Measurements from ENCODE around the gene C17orf75.

DNA sequence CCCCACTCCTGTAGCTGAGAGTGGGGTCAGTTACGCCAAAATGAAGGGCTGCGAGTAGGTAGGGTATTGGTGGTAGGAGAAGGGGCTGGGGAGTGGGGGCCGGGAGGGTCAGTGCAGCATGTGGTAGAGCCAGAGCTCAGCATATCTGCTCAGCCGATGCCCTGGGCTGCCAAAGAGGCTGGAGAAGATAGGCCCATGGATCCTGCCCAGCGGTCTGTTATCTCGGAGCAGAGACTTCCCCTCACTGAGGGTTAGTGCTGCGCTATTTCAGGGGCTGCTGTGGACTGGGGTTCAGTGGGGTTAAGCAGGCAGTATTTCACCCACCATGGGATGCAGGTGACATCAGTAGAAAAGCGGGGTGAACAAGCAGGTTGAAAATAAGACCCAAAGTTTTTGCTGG, 56.7 kb downstream of the C17orf75 start:
- TF ChIP-seq, protein P1, sequence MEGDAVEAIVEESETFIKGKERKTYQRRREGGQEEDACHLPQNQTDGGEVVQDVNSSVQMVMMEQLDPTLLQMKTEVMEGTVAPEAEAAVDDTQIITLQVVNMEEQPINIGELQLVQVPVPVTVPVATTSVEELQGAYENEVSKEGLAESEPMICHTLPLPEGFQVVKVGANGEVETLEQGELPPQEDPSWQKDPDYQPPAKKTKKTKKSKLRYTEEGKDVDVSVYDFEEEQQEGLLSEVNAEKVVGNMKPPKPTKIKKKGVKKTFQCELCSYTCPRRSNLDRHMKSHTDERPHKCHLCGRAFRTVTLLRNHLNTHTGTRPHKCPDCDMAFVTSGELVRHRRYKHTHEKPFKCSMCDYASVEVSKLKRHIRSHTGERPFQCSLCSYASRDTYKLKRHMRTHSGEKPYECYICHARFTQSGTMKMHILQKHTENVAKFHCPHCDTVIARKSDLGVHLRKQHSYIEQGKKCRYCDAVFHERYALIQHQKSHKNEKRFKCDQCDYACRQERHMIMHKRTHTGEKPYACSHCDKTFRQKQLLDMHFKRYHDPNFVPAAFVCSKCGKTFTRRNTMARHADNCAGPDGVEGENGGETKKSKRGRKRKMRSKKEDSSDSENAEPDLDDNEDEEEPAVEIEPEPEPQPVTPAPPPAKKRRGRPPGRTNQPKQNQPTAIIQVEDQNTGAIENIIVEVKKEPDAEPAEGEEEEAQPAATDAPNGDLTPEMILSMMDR (conservative IDR thresholded peaks at IDR 0.05; ENCODE audit: low read depth, low read length), result no peak
- TF ChIP-seq EZH2 (IDR thresholded peaks at IDR 0.05; ENCODE audit: borderline replicate concordance, low read depth, low read length, poor library complexity, severe bottlenecking), result no peak
